ENCODE results near the gene PPOX. TPM values are rescaled to one million over a fixed set of nuclear protein-coding genes. Genes with fewer than 3 reads are reported as not detected.

The PPOX gene
- total RNA-seq, 1 experiment from 2014 or later = 24.2 TPM

DNA sequence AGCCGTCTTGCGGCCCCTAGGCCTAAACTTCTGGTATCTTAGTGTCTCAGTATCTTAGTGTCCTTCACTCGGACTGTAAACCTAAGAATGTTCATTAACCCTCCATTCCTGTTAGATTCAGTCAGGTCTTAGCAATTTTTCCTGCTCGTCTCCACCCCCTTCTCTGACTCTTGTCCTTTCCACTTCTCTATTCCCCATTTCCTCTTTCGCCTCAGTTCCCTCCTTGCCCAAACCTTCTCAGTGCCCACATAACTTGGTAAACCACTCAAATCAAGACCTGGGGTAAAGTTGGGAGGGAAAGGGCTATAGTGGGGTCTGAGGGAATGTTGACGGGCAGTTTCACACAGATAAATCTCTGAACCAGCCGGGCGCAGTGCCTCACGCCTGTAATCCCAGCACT is 48.1 kb downstream of the PPOX start:
- Histone ChIP-seq H3K4me3 (replicated peaks in 1 of 2; ENCODE audit: low read depth in 1 of 2, low read length in 2 of 2) (no peak overlapping the region), H4K20me1 (ENCODE audit: insufficient read depth) (no peaks in the 10 kb centered on the region), H3K27ac (ENCODE audit: low read depth, low read length) (no peak overlapping the region), H3K9me3 (ENCODE audit: control insufficient read depth in 1 of 2, insufficient read depth in 1 of 2, low read depth in 1 of 2, low read length in 2 of 2) (no peaks in the 10 kb centered on the region), H3K27me3 (ENCODE audit: insufficient read depth, low read length) (no peaks in the 10 kb centered on the region), H3K36me3 (ENCODE audit: control insufficient read depth in 1 of 2, insufficient read depth in 2 of 2, low read length in 2 of 2) (peaks cover 40 to 42% of the 10 kb centered on the region in 2 experiments), H2AFZ (ENCODE audit: low read depth, low read length, poor library complexity, severe bottlenecking) (no peak overlapping the region), H3K9ac (ENCODE audit: low read length) (no peak overlapping the region), H3K4me1 (ENCODE audit: control insufficient read depth in 1 of 2, insufficient read depth in 2 of 2, low read length in 2 of 2) (peaks cover 0 to 8% of the 10 kb centered on the region in 2 experiments; a peak in 2 of 4 replicates), H3K4me2 (ENCODE audit: low read length) (no peak overlapping the region), H3K9me2 (ENCODE audit: insufficient read depth) (no peaks in the 10 kb centered on the region), H3K79me2 (ENCODE audit: insufficient read depth, low read length) (no peaks in the 10 kb centered on the region)
- TF ChIP-seq POLR2AphosphoS5 (IDR thresholded peaks at IDR 0.05; ENCODE audit: low read depth, low read length) = no peak
- no peak for TF ChIP-seq FOSL1 (IDR thresholded peaks at IDR 0.05; ENCODE audit: low read depth)
- TF ChIP-seq, protein P1, sequence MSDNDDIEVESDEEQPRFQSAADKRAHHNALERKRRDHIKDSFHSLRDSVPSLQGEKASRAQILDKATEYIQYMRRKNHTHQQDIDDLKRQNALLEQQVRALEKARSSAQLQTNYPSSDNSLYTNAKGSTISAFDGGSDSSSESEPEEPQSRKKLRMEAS (IDR thresholded peaks at IDR 0.05) = no peak
- TF ChIP-seq CEBPB (IDR thresholded peaks at IDR 0.05; ENCODE audit: low read depth) = no peak
- no peak for TF ChIP-seq SIN3A (IDR thresholded peaks at IDR 0.05; ENCODE audit: low read depth)
- TF ChIP-seq POLR2A (IDR thresholded peaks at IDR 0.05; ENCODE audit: borderline replicate concordance, extremely low read depth, insufficient read depth, insufficient read length) = no peak
- ChIA-PET RAD21 (ENCODE audit: low non-redundant PET in 1 of 2, low total read pairs in 2 of 2, uncharacterized antibody in 2 of 2, unreplicated experiment in 2 of 2) (no interaction called here), POLR2A (no interaction called here), CTCF (interaction anchor here (1.6 kb wide), 1 partner anchor 77 kb away, joined by 3 read pairs; no protein-coding TSS in a partner anchor)
- no TSS peak for BruUV-seq (replicated peaks)
- ATAC-seq (no peak), DNase-seq (ENCODE audit: low read depth, low spot score) (no peak)
- intact Hi-C loops (cut with micrococcal nuclease) = no loop called here

DNA sequence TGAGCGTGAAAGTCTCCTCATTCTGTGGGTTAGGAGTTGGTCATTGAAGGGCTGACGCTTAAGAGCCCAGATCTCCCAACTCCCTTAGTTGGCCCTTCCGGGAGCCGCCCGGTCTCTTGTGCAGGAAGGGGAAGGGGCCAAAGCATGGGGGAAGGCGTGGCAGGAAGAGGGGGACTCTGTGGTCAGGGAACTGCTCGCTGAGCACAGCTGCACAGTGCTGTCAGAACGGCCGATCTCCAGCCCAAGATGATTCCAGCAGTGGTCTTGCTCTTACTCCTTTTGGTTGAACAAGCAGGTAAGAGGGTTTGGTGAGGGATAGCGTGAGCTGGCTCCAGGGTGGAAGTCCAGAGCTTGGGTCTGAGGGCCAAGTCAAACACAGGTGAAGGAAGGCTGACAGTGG is 48.9 kb downstream of the PPOX start, which contains the start of gene FCER1G:
FCER1G (plus strand) TSS at position 220 of the 400 bp plus-strand sequence; CDS start at position 247, 27 bp downstream.
- H3K4me1 ChIP-seq (ENCODE audit: control insufficient read depth in 1 of 2, insufficient read depth in 2 of 2, low read length in 2 of 2) = peaks cover 0 to under 1% of the 10 kb centered on the region in 2 experiments; a peak in 1 of 4 replicates
- no peak for DNase-seq (ENCODE audit: low read depth, low spot score)
- TF ChIP-seq POLR2AphosphoS5 (IDR thresholded peaks at IDR 0.05; ENCODE audit: low read depth, low read length) = peak; percentile 29; the same call in 1 of the 2 replicates
- TF ChIP-seq ELF1 (IDR thresholded peaks at IDR 0.05; ENCODE audit: borderline replicate concordance, low read depth) = no peak
- TF ChIP-seq ZNF274 (IDR thresholded peaks at IDR 0.05; ENCODE audit: low read depth, low read length) = no peak
- no peak for TF ChIP-seq SRF (IDR thresholded peaks at IDR 0.05; ENCODE audit: low read depth)
- no TSS peak for BruUV-seq (replicated peaks)
- no peaks in the 10 kb centered on the region for H3K79me2 ChIP-seq (ENCODE audit: insufficient read depth, low read length)
- ChIA-PET POLR2A (interaction anchor here (2.2 kb wide), 1 partner anchor 11 kb away, joined by 8 read pairs; the partner anchor contains the start of gene TOMM40L), CTCF (interaction anchor here (1.6 to 2.6 kb wide), 2 partner anchors 11 to 76 kb away, joined by 3 to 9 read pairs; partner anchors contain the start of gene TOMM40L), RAD21 (ENCODE audit: low non-redundant PET in 1 of 2, low total read pairs in 2 of 2, uncharacterized antibody in 2 of 2, unreplicated experiment in 2 of 2) (no interaction called here)
- ATAC-seq = no peak
- H3K4me3 ChIP-seq (replicated peaks in 1 of 2; ENCODE audit: low read depth in 1 of 2, low read length in 2 of 2) = no peak within 1 kb of the TSS
- intact Hi-C loops (cut with micrococcal nuclease) = no loop called here
- H3K9me3 ChIP-seq (ENCODE audit: control insufficient read depth in 1 of 2, insufficient read depth in 1 of 2, low read depth in 1 of 2, low read length in 2 of 2) = no peaks in the 10 kb centered on the region
- 0 out of 2 replicates have a peak, but pooled peaks cover 3% of the 10 kb centered on the region for H3K9me2 ChIP-seq (ENCODE audit: insufficient read depth)
- H3K27me3 ChIP-seq (ENCODE audit: insufficient read depth, low read length) = no peaks in the 10 kb centered on the region
- H4K20me1 ChIP-seq (ENCODE audit: insufficient read depth) = no peaks in the 10 kb centered on the region
- no peak within 1 kb of the TSS for H3K4me2 ChIP-seq (ENCODE audit: low read length)
- H3K36me3 ChIP-seq (ENCODE audit: control insufficient read depth in 1 of 2, insufficient read depth in 2 of 2, low read length in 2 of 2) = peaks cover 37 to 39% of the 10 kb centered on the region in 2 experiments
- no peak within 1 kb of the TSS for H3K9ac ChIP-seq (ENCODE audit: low read length)
- H2AFZ ChIP-seq (ENCODE audit: low read depth, low read length, poor library complexity, severe bottlenecking) = no peak within 1 kb of the TSS
- H3K27ac ChIP-seq (ENCODE audit: low read depth, low read length) = no peak within 1 kb of the TSS
